Stimulated activated effector memory CD8-positive, alpha-beta T cell treated with anti-CD3 and anti-CD28 coated beads, Interleukin-12 subunit alpha, Interleukin-12 subunit beta, amount 100 ng/mL, for 72 hours (primary cell): ENCODE data around the gene PLXNB3.

Experiments
- ATAC-seq: fragments of 150-1000 bp; cut with Tn5 transposase; 2 replicates; pipeline ENCODE4 v1.10.0; 2021
- DNase-seq, 2 donors: peaks; one replicate each; pipeline ENCODE4 v3.0.0; 2021 to 2022; ENCODE audit warnings: low spot score in 2 of 2
- H3K27ac Mint-ChIP-seq: one replicate; pipeline ENCODE4 v1.8.0; 2022; ENCODE audit warnings: mild to moderate bottlenecking, mixed read lengths
- H3K36me3 Mint-ChIP-seq: one replicate; pipeline ENCODE4 v1.8.0; 2022; ENCODE audit warnings: mild to moderate bottlenecking, mixed read lengths
- H3K4me1 Mint-ChIP-seq: one replicate; pipeline ENCODE4 v1.8.0; 2022; ENCODE audit warnings: mixed read lengths
- H3K4me3 Mint-ChIP-seq: one replicate; pipeline ENCODE4 v1.8.0; 2022; ENCODE audit warnings: mild to moderate bottlenecking, mixed read lengths
- H3K9me3 Mint-ChIP-seq: one replicate; pipeline ENCODE4 v1.8.0; 2022; ENCODE audit warnings: mixed read lengths

PLXNB3 gene

GRCh38 chrX:153819384-153820040 lies 55.5 kb downstream of the PLXNB3 start:
- Mint-ChIP-seq H3K36me3 (no peaks in the 10 kb centered on the region), H3K27ac (no peak overlapping the region), H3K4me3 (peak overlapping the region; percentile 58), H3K4me1 (peaks cover 52% of the 10 kb centered on the region), H3K9me3 (no peaks in the 10 kb centered on the region)
- ATAC-seq (no peak), DNase-seq (no peak)

GRCh38 chrX:153820601-153821000 lies 56.6 kb downstream of the PLXNB3 start:
- Mint-ChIP-seq H3K27ac (no peak overlapping the region), H3K36me3 (no peaks in the 10 kb centered on the region), H3K9me3 (no peaks in the 10 kb centered on the region), H3K4me1 (peaks cover 45% of the 10 kb centered on the region), H3K4me3 (no peak overlapping the region)
- no peak for ATAC-seq
- DNase-seq = no peak

- Mint-ChIP-seq H3K36me3 (no peaks in the 10 kb centered on the region), H3K4me1 (peaks cover 45% of the 10 kb centered on the region), H3K4me3 (no peak overlapping the region), H3K9me3 (no peaks in the 10 kb centered on the region), H3K27ac (no peak overlapping the region)
- ATAC-seq (no peak), DNase-seq (no peak)
Observed at GRCh38 chrX:153821066-153821465, 57.0 kb downstream of the PLXNB3 start.

GRCh38 chrX:153824348-153824747 lies 60.3 kb downstream of the PLXNB3 start:
- H3K9me3 Mint-ChIP-seq = no peaks in the 10 kb centered on the region
- peaks cover 5% of the 10 kb centered on the region for H3K36me3 Mint-ChIP-seq
- peaks cover 42% of the 10 kb centered on the region for H3K4me1 Mint-ChIP-seq
- H3K27ac Mint-ChIP-seq = no peak overlapping the region
- DNase-seq (no peak), ATAC-seq (no peak)
- H3K4me3 Mint-ChIP-seq = no peak overlapping the region

- no peaks in the 10 kb centered on the region for H3K9me3 Mint-ChIP-seq
- H3K4me1 Mint-ChIP-seq = peaks cover 37% of the 10 kb centered on the region
- H3K36me3 Mint-ChIP-seq = peaks cover 5% of the 10 kb centered on the region
- no peak for DNase-seq
- no peak for ATAC-seq
- H3K4me3 Mint-ChIP-seq = no peak overlapping the region
- H3K27ac Mint-ChIP-seq = no peak overlapping the region
Observed at GRCh38 chrX:153825042-153825441, 61.0 kb downstream of the PLXNB3 start.
